Measurements from ENCODE around the gene EMC1.

- TF ChIP-seq, protein P1, sequence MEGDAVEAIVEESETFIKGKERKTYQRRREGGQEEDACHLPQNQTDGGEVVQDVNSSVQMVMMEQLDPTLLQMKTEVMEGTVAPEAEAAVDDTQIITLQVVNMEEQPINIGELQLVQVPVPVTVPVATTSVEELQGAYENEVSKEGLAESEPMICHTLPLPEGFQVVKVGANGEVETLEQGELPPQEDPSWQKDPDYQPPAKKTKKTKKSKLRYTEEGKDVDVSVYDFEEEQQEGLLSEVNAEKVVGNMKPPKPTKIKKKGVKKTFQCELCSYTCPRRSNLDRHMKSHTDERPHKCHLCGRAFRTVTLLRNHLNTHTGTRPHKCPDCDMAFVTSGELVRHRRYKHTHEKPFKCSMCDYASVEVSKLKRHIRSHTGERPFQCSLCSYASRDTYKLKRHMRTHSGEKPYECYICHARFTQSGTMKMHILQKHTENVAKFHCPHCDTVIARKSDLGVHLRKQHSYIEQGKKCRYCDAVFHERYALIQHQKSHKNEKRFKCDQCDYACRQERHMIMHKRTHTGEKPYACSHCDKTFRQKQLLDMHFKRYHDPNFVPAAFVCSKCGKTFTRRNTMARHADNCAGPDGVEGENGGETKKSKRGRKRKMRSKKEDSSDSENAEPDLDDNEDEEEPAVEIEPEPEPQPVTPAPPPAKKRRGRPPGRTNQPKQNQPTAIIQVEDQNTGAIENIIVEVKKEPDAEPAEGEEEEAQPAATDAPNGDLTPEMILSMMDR (IDR thresholded peaks at IDR 0.05; ENCODE audit: borderline replicate concordance, extremely low read depth, low read length, poor library complexity, severe bottlenecking), result no peak
- no peak for TF ChIP-seq EZH2 (IDR thresholded peaks at IDR 0.05; ENCODE audit: borderline replicate concordance, low read depth, low read length, severe bottlenecking)
These were observed 31.9 kb downstream of the EMC1 start for GRCh38 chr1:19219451-19219850.
